LNCaP clone FGC (cell line): ENCODE measurements around the gene GGT6.

Source experiments
- DNase-seq: peaks from one replicate; pipeline ENCODE4 v3.0.0-alpha.2; 2011; ENCODE audit warnings: low read depth
- H3K4me3 ChIP-seq: 2 replicates; pipeline ENCODE4 v1.5.1; 2011; ENCODE audit warnings: mild to moderate bottlenecking, low read depth, low read length, control low read depth
- CTCF ChIP-seq: IDR thresholded peaks from 2 replicates; pipeline ENCODE4 v1.5.1; 2012; ENCODE audit warnings: mild to moderate bottlenecking; ENCODE audit not compliant: control insufficient read depth, insufficient read depth; ENCODE audit errors: extremely low read depth

Gene GGT6

GRCh38 chr17:4509923-4510617 is 50.3 kb downstream of the GGT6 start:
- DNase-seq, result no peak
- no peak for TF ChIP-seq CTCF
- no peak overlapping the region for H3K4me3 ChIP-seq

- TF ChIP-seq CTCF, result no peak
- no peak overlapping the region for H3K4me3 ChIP-seq
- no peak for DNase-seq
These were observed 51.0 kb downstream of the GGT6 start for GRCh38 chr17:4509401-4509800.

- no peak for DNase-seq
- H3K4me3 ChIP-seq, result no peak overlapping the region
- no peak for TF ChIP-seq CTCF
These were observed 52.2 kb downstream of the GGT6 start for GRCh38 chr17:4508207-4508606.

GRCh38 chr17:4507361-4508111 is 52.8 kb downstream of the GGT6 start:
- no peak overlapping the region for H3K4me3 ChIP-seq
- no peak for DNase-seq
- TF ChIP-seq CTCF, result no peak
